Retinal pigment epithelial cell (primary cell): ENCODE data around the gene HNF1A.
A peak's percentile ranks its signal among the peaks of the same experiment; 100 is the strongest.

ENCODE experiments used
- DNase-seq: peaks from one replicate; pipeline ENCODE4 v3.0.0-alpha.2; 2010; ENCODE audit warnings: low read depth
- H3K4me3 ChIP-seq: 2 replicates; pipeline ENCODE4 v1.5.1; 2011; ENCODE audit warnings: mild to moderate bottlenecking, low read length, control low read depth, moderate library complexity
- CTCF ChIP-seq: conservative IDR thresholded peaks from 2 replicates; pipeline ENCODE4 v1.5.1; 2011; ENCODE audit warnings: low read depth, low read length, control low read depth, inconsistent platforms

HNF1A gene

GRCh38 chr12:120970310-120970709, 8.0 kb upstream of the HNF1A start:
- no peak for TF ChIP-seq CTCF
- no peak overlapping the region for H3K4me3 ChIP-seq
- DNase-seq: no peak

- peak; percentile 78 for TF ChIP-seq CTCF
- peak; percentile 10 for DNase-seq
- no peak overlapping the region for H3K4me3 ChIP-seq
These were observed 6.8 kb upstream of the HNF1A start for GRCh38 chr12:120971299-120972180.

GRCh38 chr12:120972870-120973543, 5.3 kb upstream of the HNF1A start:
- DNase-seq: peak; percentile 64
- TF ChIP-seq CTCF: no peak
- H3K4me3 ChIP-seq: no peak overlapping the region

- no peak for TF ChIP-seq CTCF
- no peak overlapping the region for H3K4me3 ChIP-seq
- no peak for DNase-seq
These were observed 630 bp upstream of the HNF1A start for GRCh38 chr12:120977531-120978295.

GRCh38 chr12:120979220-120979861, 998 bp downstream of the HNF1A start:
- H3K4me3 ChIP-seq: no peak overlapping the region
- no peak for TF ChIP-seq CTCF
- DNase-seq: no peak

- TF ChIP-seq CTCF: no peak
- no peak for DNase-seq
- no peak overlapping the region for H3K4me3 ChIP-seq
These were observed 1.7 kb downstream of the HNF1A start for GRCh38 chr12:120979862-120980696.
